Right atrium auricular region (tissue), 2 donors: ENCODE data around the gene TBC1D22B. TPM values are rescaled to one million over a fixed set of nuclear protein-coding genes. Genes with fewer than 3 reads are reported as not detected.
"Not testable (repeated sequence)": the region's sequence is repeated elsewhere in the genome, so short reads cannot be mapped to it uniquely, and the experiment has no call there.

ENCODE experiments used
- DNase-seq: peaks from one replicate; pipeline ENCODE4 v3.0.0-alpha.2; 2019; ENCODE audit warnings: low spot score
- H3K27ac ChIP-seq, 2 donors: fragments of 200-600 bp; sonication (generic); 1 replicate in 1 of 2; 2 replicates in 1 of 2; pipeline ENCODE4 v1.5.1; 2016 to 2019
- H3K27me3 ChIP-seq, 2 donors: fragments of 200-600 bp; sonication (generic); one replicate each; pipeline versions ENCODE4 v1.5.1 to v1.6.0; 2017 to 2019
- H3K36me3 ChIP-seq: fragments of 200-600 bp; sonication (generic); one replicate; pipeline ENCODE4 v1.5.1; 2016
- H3K4me1 ChIP-seq, 2 donors: fragments of 200-600 bp; sonication (generic); one replicate each; pipeline versions ENCODE4 v1.5.1 to v1.6.0; 2017 to 2019
- H3K4me3 ChIP-seq, 2 donors: fragments of 200-600 bp; sonication (generic); 1 replicate in 1 of 2; 2 replicates in 1 of 2; pipeline ENCODE4 v1.5.1; 2017 to 2019; ENCODE audit warnings: mild to moderate bottlenecking in 1 of 2, moderate library complexity in 1 of 2
- H3K9me3 ChIP-seq, 2 donors: fragments of 200-600 bp; sonication (generic); one replicate each; pipeline ENCODE4 v1.5.1; 2019
- CTCF ChIP-seq, 2 donors: fragments of 200-600 bp; sonication (generic); IDR thresholded peaks; one replicate each; pipeline ENCODE4 v1.5.1; 2019; ENCODE audit warnings: antibody characterized with exemption in 2 of 2
- total RNA-seq, 2 donors: library from RNA; depleted of rRNA; stranded (reverse); fragments of >200 nt; gene quantifications; one replicate each; pipeline ENCODE4 v1.1.0, GENCODE V29; 2016

The TBC1D22B gene
- total RNA-seq, 2 donors from 2014 or later = 7.5 to 9.8 TPM

GRCh38 chr6:37332894-37333293 is 75.3 kb downstream of the TBC1D22B start:
- TF ChIP-seq CTCF (IDR thresholded peaks at IDR 0.05) = no peak
- H3K36me3 ChIP-seq = peaks cover 10% of the 10 kb centered on the region

GRCh38 chr6:37334047-37334446 is 76.5 kb downstream of the TBC1D22B start:
- no peak for TF ChIP-seq CTCF (IDR thresholded peaks at IDR 0.05)
- DNase-seq = no peak
- peaks cover 10% of the 10 kb centered on the region for H3K36me3 ChIP-seq
- H3K9me3 ChIP-seq = no peaks in the 10 kb centered on the region
- H3K27me3 ChIP-seq = no peaks in the 10 kb centered on the region
- H3K4me1 ChIP-seq = no peaks in the 10 kb centered on the region
- no peak overlapping the region for H3K4me3 ChIP-seq
- H3K27ac ChIP-seq = no peak overlapping the region

More at GRCh38 chr6:37332894-37333293, 75.3 kb downstream of the TBC1D22B start:
- H3K4me3 ChIP-seq = no peak overlapping the region
- H3K27ac ChIP-seq = no peak overlapping the region
- H3K27me3 ChIP-seq = no peaks in the 10 kb centered on the region
- H3K4me1 ChIP-seq = no peaks in the 10 kb centered on the region
- H3K9me3 ChIP-seq = no peaks in the 10 kb centered on the region
- DNase-seq = no peak

GRCh38 chr6:37338317-37338716 is 80.7 kb downstream of the TBC1D22B start:
- not testable (repeated sequence) for H3K36me3 ChIP-seq, H3K4me1 ChIP-seq, DNase-seq, H3K9me3 ChIP-seq, H3K27me3 ChIP-seq, H3K27ac ChIP-seq, H3K4me3 ChIP-seq

- no peak for DNase-seq
- Histone ChIP-seq H3K36me3 (no peaks in the 10 kb centered on the region), H3K4me1 (no peaks in the 10 kb centered on the region), H3K27me3 (no peaks in the 10 kb centered on the region), H3K9me3 (no peaks in the 10 kb centered on the region), H3K27ac (no peak overlapping the region), H3K4me3 (no peak overlapping the region)
- TF ChIP-seq CTCF (IDR thresholded peaks at IDR 0.05) = no peak
These were observed 81.2 kb downstream of the TBC1D22B start for GRCh38 chr6:37338745-37339255.

GRCh38 chr6:37339741-37340638 is 82.4 kb downstream of the TBC1D22B start:
- TF ChIP-seq CTCF (IDR thresholded peaks at IDR 0.05) = no peak
- Histone ChIP-seq H3K4me3 (no peak overlapping the region), H3K27ac (no peak overlapping the region), H3K36me3 (no peaks in the 10 kb centered on the region), H3K9me3 (no peaks in the 10 kb centered on the region), H3K4me1 (no peaks in the 10 kb centered on the region), H3K27me3 (no peaks in the 10 kb centered on the region)
- no peak for DNase-seq

GRCh38 chr6:37340639-37340943 is 83.0 kb downstream of the TBC1D22B start:
- H3K27me3 ChIP-seq = no peaks in the 10 kb centered on the region
- no peak overlapping the region for H3K4me3 ChIP-seq
- TF ChIP-seq CTCF (IDR thresholded peaks at IDR 0.05) = no peak
- H3K36me3 ChIP-seq = no peaks in the 10 kb centered on the region
- DNase-seq = no peak
- no peaks in the 10 kb centered on the region for H3K4me1 ChIP-seq
- H3K9me3 ChIP-seq = no peaks in the 10 kb centered on the region
- no peak overlapping the region for H3K27ac ChIP-seq
